HG03135 (cell line): Measurements from ENCODE around the gene KCNV2.
"Not testable (repeated sequence)": the region's sequence is repeated elsewhere in the genome, so short reads cannot be mapped to it uniquely, and the experiment has no call there.

Experiments used
- ATAC-seq: cut with Tn5 transposase; IDR thresholded peaks from one replicate; pipeline ENCODE4 v1.9.1; 2021; ENCODE audit warnings: mild to moderate bottlenecking, moderate library complexity; ENCODE audit not compliant: unreplicated experiment

Gene KCNV2

DNA sequence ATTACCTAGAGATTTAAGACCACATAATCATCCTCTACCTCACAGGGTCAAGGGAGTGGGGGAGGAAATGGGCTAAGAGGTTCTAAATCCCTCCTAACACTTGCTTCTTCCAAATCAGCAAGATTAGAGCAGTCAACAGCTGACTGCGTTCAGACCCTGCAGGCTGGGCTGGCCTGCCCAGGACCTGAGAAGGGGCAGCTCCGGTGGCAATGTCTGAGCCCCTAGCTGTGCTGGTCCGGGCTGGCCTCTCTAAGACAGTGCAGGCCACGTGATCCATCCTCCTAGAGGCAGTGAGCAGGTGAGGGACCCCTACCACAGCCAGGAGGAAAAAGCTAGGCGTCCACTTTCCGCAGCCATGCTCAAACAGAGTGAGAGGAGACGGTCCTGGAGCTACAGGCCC lies at the start of gene KCNV2:
Gene KCNV2 (plus strand): TSS at position 126 of the 400 bp plus-strand sequence. CDS start 230 bp downstream, at position 356.
- ATAC-seq = no peak

DNA sequence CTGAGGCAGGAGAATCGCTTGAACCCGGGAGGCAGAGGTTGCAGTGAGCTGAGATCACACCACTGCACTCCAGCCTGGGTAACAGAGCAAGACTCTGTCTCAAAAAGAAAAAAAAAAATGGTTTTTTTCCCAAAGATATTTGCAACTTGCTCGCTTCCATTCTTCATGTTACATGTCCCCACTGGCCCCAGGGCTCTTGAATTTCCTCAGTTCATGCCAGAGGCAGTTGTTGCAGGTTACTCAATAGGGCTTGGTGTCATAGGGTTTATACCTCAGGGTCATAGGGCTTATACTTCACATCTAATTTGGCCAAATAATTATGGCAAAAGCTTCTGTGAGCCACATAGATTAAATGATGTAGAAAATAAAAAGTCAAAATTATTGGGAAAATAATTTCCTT lies 44.1 kb upstream of the KCNV2 start:
- no peak for ATAC-seq

DNA sequence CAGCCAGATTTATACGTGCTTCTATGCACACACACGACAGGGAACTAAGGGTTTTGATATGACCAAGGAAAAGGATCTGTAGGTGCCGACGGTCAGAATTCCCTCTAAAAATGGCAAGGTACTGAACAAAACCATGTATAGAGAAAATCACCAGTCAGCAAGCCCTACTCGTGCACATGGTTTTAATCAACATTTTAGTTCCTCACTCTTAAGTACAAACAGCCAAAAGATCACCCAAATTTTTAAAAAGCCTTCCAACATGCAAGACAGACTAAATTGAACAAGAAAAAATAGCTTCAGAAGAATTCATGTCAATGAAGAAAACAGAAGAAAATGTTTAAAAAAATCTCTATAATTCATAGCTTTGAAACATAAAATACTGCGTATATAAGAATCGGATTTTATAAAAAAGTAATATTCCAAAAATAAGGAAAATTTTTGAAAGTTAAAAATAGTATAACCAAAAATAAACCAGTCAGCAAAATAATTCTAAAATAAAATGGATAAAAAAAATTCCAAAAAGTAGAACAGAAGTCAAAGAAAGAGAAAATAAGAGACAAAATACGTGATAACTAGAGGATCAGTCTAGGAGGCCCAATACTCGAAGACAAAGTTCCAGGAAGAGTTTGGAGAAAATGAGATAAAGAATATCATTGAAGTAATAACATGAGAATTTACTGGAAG lies 43.0 kb upstream of the KCNV2 start:
- ATAC-seq = no peak

DNA sequence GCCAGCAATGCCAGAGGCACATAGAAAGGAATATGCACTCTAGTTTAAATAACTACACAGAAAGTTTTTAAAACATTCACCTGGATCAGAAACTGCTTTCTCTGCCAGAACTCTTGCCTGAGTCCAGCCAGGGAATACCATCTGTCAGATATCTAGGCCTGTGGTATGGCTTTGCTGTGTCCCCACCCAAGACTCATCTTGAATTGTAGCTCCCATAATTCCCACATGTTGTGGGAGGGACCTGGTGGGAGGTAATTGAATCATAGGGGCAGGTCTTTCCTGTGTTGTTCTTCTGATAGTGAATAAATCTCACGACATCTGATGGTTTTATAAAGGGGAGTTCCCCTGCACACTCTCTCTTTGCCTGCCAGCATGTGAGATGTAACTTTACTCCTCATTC lies 41.5 kb upstream of the KCNV2 start:
- no peak for ATAC-seq

DNA sequence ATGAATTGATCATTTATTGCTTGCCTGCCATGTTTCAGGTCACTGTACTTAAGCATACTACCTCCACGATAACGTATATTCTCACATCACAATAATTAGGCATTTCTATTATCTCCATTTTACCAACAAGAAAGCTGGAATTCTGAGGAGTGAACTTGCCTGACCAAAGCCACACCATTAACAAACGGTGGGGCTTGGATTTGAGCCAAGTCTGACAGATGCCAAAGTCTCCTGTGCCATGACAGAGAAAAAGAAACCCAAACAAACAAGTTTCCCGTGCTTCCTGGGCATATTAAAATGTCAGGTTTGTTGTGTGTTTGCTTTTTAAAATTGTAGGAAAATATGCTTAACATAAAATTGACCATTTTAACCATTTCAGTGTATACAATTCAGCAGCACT lies 40.8 kb upstream of the KCNV2 start:
- no peak for ATAC-seq

DNA sequence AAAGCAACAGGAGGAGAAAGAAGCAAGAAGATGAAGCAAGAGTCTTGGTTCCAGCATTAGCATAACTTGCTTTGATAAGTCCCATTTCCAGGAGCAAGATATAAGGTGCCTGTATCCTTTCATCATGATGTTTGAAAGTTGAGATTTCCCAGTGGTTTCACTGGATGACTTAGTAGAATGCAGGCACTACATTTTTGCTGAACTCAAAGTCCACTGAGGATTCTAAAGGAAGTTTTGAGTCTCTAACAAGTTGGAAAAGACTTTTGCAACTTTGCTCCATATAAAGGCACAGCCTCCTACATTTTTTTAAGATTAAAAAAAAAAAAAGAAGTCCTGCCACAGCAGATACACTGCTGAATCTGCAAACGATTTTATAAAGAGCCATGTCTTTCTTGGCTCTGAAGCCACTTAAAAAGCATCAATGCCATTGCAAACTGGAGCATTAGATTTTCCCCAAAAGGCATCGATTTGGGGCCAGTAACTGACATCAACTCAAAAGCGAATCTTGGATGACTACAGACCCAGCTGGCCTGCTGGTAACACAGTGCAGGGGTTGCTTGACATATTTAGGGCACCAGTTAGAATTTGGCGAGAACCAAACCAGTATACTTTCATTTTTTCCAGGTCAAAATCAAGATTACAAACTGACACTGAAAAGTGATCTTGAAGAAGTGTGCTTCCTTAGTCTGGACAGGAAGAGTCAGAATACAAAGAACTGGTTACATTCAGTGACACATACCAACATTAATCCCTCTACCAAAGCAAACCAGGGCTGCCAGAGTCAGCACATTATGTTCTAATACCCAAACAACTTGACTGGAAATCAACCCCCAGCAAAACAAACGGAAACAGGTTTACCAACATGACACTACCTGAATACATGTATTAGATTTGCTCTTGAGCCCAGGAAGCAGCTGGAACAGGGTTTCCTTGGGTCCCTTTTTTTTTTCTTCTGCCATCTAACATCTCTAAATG lies 39.1 kb upstream of the KCNV2 start:
- no peak for ATAC-seq

DNA sequence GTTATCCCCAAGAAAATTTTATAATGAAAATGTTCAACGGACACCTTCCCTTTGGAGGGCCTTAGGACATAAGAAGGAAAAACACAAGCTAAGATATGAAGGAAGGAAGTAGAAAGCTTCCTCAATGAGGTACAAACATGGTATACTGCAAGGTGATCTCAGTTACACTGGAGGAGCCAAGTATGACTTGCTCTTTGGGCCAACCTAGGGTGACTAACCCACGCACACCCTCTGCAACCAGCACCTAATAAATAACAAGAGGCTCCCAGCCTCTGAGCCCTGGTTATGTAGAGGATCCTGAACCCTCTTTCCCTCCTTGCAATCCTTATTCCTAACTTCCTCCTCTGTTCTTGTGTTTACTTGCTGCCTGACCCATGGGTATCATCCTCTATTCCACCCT lies 38.3 kb upstream of the KCNV2 start:
- ATAC-seq = no peak

DNA sequence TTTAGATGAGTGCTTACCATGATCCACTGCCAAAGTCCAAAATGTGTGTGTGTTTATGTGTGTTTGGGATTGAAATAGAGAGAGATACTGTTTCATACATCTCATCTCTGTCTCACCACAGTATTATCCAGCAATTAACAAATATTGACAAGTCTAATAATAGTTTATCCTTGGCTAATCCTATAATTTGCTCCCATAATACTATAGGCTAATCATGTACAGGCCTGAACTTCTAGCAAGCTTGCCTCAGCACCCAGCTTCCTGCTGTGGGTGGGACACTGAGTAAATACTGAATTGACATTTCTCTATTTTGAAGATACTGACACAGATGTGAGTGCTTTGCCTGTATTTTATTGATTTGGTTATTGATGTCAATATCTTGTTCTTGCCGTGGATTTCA lies 35.3 kb upstream of the KCNV2 start:
- no peak for ATAC-seq

DNA sequence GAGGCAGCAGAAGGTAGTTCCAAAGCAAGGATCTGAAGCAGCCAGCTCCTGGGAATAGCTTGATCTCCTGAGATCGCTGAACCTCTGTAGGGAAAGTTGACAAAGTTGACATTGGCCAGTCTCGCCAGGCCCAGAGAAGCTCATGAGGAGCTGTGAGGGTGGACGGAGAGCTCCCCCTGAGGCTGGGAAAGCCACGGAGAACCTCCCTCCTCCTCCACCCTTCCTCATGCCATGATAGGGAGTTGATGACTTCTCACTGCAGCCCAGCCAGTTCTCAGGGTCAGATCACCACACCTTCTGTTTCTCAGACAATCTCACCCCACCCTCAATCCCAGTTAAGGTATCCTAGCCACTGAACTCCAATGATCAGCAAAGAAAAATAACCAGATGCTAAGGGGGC lies 30.4 kb upstream of the KCNV2 start:
- no peak for ATAC-seq

DNA sequence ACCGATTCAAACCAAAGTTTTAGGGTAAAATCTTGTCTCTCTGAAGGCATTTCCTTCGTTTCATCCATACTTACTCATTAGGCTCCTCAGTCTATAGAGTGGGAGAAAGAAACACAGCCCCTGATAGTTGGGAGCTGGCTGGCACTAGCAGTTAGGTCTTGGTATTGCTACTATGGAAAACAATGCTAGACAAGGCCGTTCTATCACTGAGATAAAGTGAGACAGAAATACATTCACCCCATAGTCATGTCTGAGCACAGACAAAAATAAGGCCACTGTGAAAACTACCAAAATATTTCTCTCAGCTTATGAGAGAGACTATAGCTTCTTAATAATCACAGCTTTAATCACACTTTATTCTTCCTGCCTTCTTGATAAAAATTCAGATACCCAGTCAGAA lies 28.7 kb upstream of the KCNV2 start:
- ATAC-seq = no peak

DNA sequence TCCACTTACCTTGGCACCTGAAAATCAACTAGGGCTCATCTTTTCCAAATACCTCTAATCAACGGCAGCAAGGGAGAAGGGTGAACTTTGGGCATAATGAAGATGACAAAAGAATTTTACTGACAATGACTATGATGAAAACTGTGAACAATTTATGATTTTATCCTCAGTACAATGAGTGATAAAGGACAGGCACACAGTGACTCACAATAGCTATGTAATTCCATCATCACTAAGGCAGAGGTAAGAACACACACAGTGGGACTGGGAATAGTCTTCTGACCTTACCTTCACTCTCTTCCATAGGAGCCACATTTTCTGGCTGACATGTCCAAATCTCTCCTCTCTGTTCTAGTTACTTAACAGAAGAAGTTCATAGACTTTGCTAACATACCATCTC lies 26.1 kb upstream of the KCNV2 start:
- no peak for ATAC-seq

DNA sequence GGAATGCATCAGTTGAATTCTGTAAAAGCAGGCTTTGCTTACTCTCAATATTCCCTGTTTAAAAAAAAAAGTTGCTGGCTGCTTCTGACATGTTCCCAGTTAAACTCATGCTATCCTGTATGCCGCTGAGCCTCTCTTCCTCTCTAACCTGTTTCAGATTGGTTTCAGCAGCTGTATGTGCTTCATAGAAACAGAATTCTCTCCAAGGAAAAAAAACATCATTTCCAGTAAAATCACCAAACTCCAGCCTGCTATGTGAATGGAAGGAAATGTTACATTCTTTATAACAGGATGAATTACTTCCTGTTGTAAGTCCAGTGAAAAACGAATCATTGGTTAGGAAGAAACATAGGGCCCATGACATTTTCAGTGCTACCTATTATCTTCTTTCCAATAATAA lies 25.7 kb upstream of the KCNV2 start:
- ATAC-seq = no peak

DNA sequence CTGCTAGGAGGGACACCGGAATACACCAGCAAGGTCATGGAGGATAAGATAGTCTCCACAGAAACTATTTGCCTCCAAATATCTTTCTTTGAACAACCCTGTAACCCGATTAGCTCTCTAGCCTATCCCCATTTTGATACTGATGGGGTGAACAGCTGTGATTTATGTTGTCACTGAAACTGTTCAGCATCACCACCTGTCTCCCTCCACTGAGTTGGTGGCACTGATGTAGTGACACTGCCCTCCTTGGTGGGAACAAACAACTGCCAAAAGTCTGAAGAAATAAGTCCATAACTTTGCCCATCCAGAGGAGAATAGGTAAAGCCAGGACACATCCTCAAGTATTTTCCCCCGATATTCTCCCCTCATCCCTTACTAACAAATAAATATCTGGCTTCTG lies 24.3 kb upstream of the KCNV2 start:
- no peak for ATAC-seq

DNA sequence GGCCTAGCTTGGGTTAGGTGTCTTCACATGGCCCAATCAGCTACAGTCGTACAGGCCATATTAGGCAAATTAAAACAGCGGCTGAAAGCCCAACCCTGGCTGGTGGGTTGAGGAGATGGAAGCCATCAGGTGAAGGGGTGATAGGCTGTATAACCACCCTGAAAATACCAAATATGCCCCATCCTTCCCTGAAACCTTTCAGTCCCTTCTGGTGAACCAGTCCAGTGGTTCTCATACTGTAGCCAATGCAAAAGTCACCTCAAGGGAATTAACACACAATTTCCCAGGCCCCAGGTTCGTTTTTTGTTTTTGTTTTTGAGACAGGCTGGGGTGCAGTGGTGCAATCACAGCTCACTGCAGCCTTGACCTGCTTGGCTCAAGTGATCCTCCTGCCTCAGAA lies 19.8 kb upstream of the KCNV2 start:
- peak; percentile 76 for ATAC-seq

DNA sequence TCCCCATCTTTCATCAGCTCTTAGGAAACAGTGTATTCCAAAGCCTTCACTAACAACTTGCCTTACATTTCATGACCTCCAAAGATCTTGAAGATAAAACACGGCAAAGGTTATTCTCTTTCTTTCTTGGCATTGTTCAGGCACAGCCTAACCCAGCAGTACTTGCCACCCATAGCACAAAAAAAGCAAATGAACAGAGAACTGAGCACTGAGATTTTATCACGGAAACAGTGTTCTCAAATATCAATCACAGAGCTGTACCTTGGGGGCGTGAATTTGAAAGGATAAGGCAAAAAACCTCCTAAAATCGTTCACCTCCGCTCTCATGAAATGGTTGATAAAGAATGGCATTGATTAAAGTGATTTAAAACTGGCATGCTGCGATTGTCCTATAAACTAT lies 16.9 kb upstream of the KCNV2 start:
- ATAC-seq = no peak

DNA sequence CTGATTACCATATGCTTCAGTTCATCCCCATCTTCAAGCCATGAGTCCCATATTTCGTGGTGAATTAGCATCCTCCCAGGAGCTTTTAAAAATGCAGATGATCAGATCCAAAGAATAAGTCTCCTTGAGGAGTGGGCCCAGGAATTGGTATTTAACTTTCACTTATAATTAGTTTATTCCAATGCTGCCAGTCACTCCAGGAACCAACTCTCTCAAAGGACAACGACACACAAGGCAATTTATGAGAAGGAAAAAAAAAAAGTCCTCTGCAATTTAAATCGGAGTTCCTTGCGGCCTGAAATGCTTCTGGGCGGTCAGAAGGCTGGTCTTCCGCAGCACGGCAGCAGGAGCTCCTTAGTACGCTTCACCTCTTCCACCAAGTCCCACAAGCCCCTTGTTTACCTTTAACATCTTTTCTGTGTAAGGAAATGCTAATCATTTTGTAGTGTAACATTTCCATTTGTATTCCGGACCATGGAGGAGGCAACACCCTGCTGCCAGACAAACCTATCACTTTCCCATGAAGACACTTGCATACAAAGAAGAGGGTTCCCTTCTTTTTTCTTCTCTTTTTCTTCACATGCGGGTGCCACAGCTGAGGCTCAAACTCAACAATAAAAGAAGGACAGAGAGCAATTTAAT lies 16.3 kb upstream of the KCNV2 start:
- ATAC-seq = no peak

DNA sequence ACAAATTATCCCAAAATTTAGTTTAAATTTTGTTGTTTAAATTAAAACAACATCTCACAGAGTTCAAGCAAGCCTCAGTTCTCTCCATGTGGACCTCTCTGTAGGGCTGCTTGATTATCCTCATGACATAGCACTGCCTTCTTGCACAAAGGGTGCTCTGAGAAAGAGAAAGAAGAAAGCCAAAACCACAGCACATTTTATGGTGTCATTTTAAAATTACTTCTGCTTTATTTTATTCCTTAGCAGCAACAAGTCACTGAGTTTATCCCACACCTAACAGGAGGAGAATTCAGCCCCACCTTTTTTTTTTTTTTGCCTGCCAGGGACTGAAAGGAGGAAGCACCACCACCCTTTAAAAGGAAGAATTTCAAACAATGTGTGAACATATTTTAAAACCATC lies 12.8 kb upstream of the KCNV2 start:
- no peak for ATAC-seq

DNA sequence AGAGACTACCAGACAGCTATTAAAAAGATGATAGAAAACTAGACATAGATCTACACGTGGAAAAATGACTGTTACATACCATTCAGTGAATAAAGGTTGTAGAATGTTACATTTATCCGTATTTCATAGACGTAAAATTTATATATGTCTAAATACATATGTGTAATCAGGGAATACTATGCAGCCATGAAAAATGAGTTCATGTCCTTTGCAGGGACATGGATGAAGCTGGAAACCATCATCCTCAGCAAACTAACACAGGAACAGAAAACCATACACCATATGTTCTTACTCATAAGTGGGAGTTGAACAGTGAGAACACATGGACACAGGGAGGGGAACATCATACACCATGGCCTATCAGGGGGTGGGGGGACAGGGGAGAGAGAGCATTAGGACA lies 10.1 kb upstream of the KCNV2 start:
- ATAC-seq = not testable (repeated sequence)

DNA sequence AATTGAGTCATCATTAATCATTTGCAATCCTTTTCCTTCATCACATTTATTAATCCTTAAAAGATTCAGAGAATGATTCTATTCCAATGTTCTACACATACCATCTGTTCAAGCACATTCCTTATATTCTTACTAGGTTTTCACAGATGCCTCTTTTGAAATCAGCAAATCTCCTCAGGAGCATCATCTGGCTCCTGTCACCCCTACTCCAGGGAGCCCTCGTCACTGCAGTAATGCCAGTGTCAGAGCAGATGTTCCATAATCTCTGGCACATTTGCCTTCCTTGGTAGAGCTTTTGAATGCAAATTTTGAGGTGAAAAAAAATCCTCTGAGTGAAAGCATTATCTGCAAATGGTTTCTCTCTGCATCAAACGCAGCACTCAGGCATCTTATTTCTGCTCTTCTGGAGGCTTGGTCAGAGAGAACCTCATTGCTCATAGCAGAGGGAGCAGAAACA lies 7.6 kb upstream of the KCNV2 start:
- ATAC-seq = no peak

DNA sequence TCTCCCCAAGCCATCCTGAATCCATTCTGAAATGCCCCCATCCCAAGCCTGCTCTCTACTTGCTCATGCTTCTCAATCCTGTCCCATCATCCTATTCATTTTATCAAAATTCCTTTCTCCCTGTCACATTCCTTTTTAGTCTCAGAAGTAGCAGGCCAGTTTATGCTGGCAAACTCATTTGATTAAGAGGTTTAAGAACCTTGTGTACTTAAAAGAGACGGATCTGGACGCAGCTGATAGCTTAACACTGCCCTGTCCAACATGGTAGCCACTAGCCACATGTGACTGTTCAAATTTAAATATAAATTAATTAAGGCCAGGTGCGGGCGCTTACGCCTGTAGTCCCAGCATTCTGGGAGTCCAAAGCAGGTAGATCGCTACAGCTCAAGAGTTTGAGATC lies 5.6 kb upstream of the KCNV2 start:
- ATAC-seq = no peak

DNA sequence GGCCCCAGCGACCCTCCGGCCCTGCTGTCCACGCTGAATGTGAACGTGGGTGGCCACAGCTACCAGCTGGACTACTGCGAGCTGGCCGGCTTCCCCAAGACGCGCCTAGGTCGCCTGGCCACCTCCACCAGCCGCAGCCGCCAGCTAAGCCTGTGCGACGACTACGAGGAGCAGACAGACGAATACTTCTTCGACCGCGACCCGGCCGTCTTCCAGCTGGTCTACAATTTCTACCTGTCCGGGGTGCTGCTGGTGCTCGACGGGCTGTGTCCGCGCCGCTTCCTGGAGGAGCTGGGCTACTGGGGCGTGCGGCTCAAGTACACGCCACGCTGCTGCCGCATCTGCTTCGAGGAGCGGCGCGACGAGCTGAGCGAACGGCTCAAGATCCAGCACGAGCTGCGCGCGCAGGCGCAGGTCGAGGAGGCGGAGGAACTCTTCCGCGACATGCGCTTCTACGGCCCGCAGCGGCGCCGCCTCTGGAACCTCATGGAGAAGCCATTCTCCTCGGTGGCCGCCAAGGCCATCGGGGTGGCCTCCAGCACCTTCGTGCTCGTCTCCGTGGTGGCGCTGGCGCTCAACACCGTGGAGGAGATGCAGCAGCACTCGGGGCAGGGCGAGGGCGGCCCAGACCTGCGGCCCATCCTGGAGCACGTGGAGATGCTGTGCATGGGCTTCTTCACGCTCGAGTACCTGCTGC lies 839 bp downstream of the KCNV2 start:
- ATAC-seq = no peak
